ENCODE measurements around the gene PTPN23.

DNA sequence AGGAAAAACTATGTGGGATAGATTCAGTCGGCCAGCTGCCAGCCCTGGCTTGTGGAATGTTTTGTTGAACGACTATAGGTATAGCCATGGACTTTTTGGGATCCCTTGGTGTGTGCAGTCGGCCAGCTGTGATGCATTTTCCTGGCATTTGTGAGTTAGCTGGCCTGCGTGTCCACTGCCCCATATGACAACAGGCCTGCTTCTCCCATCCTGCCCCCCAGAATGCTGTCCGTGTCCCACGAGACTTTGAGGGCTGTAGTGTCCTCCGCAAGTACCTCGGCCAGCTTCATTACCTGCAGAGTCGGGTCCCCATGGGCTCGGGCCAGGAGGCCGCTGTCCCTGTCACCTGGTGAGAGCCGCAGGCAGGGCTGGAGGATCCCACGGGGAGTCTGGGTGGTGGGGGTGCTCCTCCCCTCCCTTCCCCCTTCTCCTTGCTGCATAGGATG is 23.6 kb downstream of the PTPN23 start:
- no peak for TF ChIP-seq ZNF114 (tag by site-specific recombination; IDR thresholded peaks at IDR 0.05)
- TF ChIP-seq, protein P1, sequence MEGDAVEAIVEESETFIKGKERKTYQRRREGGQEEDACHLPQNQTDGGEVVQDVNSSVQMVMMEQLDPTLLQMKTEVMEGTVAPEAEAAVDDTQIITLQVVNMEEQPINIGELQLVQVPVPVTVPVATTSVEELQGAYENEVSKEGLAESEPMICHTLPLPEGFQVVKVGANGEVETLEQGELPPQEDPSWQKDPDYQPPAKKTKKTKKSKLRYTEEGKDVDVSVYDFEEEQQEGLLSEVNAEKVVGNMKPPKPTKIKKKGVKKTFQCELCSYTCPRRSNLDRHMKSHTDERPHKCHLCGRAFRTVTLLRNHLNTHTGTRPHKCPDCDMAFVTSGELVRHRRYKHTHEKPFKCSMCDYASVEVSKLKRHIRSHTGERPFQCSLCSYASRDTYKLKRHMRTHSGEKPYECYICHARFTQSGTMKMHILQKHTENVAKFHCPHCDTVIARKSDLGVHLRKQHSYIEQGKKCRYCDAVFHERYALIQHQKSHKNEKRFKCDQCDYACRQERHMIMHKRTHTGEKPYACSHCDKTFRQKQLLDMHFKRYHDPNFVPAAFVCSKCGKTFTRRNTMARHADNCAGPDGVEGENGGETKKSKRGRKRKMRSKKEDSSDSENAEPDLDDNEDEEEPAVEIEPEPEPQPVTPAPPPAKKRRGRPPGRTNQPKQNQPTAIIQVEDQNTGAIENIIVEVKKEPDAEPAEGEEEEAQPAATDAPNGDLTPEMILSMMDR (tag by site-specific recombination; IDR thresholded peaks at IDR 0.05): no peak
- TF ChIP-seq ZBTB21 (tag by site-specific recombination; IDR thresholded peaks at IDR 0.05): no peak
- TF ChIP-seq, protein P2, sequence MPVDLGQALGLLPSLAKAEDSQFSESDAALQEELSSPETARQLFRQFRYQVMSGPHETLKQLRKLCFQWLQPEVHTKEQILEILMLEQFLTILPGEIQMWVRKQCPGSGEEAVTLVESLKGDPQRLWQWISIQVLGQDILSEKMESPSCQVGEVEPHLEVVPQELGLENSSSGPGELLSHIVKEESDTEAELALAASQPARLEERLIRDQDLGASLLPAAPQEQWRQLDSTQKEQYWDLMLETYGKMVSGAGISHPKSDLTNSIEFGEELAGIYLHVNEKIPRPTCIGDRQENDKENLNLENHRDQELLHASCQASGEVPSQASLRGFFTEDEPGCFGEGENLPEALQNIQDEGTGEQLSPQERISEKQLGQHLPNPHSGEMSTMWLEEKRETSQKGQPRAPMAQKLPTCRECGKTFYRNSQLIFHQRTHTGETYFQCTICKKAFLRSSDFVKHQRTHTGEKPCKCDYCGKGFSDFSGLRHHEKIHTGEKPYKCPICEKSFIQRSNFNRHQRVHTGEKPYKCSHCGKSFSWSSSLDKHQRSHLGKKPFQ (tag by site-specific recombination; IDR thresholded peaks at IDR 0.05): no peak
- no peak for TF ChIP-seq KLF8 (tag by site-specific recombination; IDR thresholded peaks at IDR 0.05)
- TF ChIP-seq ZNF211 (tag by site-specific recombination; IDR thresholded peaks at IDR 0.05; ENCODE audit: low read depth): no peak
- no peak for TF ChIP-seq ZNF558 (tag by site-specific recombination; IDR thresholded peaks at IDR 0.05)
- TF ChIP-seq ZNF777 (tag by site-specific recombination; IDR thresholded peaks at IDR 0.05; ENCODE audit: borderline replicate concordance): no peak
- no peak for TF ChIP-seq YY1 (tag by site-specific recombination; IDR thresholded peaks at IDR 0.05)
- TF ChIP-seq FEZF1 (tag by site-specific recombination; IDR thresholded peaks at IDR 0.05): no peak
